Measurements from ENCODE around the gene LPP.

GRCh38 chr3:188845514-188845913 is 691.6 kb downstream of the LPP start:
- TF ChIP-seq, protein P1, sequence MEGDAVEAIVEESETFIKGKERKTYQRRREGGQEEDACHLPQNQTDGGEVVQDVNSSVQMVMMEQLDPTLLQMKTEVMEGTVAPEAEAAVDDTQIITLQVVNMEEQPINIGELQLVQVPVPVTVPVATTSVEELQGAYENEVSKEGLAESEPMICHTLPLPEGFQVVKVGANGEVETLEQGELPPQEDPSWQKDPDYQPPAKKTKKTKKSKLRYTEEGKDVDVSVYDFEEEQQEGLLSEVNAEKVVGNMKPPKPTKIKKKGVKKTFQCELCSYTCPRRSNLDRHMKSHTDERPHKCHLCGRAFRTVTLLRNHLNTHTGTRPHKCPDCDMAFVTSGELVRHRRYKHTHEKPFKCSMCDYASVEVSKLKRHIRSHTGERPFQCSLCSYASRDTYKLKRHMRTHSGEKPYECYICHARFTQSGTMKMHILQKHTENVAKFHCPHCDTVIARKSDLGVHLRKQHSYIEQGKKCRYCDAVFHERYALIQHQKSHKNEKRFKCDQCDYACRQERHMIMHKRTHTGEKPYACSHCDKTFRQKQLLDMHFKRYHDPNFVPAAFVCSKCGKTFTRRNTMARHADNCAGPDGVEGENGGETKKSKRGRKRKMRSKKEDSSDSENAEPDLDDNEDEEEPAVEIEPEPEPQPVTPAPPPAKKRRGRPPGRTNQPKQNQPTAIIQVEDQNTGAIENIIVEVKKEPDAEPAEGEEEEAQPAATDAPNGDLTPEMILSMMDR (IDR thresholded peaks at IDR 0.05; ENCODE audit: borderline replicate concordance, extremely low read depth, low read length, poor library complexity, severe bottlenecking) = no peak
- no peak for TF ChIP-seq EZH2 (IDR thresholded peaks at IDR 0.05; ENCODE audit: borderline replicate concordance, low read depth, low read length, severe bottlenecking)

Measured in DND-41 (cell line).